Measurements from ENCODE around the gene MMP10. TPM values are rescaled to one million over a fixed set of nuclear protein-coding genes. Genes with fewer than 3 reads are reported as not detected.
A peak's percentile ranks its signal among the peaks of the same experiment; 100 is the strongest.

Gene MMP10
- polyA plus RNA-seq, 3 donors, result not detected

DNA sequence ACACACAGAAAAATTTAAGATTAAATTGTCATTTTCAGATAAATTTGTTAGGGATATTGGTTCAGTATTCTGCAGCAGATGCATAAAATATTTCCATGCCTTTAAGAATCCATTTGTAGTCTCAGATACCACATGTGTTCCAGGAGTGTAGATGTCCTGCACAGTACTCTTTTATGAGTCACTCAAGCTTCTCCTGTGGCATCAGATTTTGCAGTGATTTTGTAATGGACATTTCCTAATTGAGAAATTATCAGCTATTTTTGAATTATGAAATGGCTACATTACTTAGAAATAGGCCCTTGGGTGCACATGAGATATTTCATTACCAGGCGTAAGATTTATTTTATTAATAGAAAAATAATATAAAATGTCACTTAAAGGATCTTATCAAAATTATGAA, 44.1 kb upstream of the MMP10 start:
- peaks cover 0 to 11% (median 2%) of the 10 kb centered on the region in 7 donors for H3K9me3 Mint-ChIP-seq
- peaks cover 2 to 6% (median 4%) of the 10 kb centered on the region in 3 donors for H3K27me3 Mint-ChIP-seq (ENCODE audit: low read depth in 3 of 3)
- no peak overlapping the region for H3K27ac Mint-ChIP-seq
- intact Hi-C loops (cut with micrococcal nuclease), result no loop called here
- peaks cover 2 to 4% of the 10 kb centered on the region in 2 donors for H3K27me3 ChIP-seq (ENCODE audit: control insufficient read depth in 2 of 2, insufficient read depth in 2 of 2, low read length in 2 of 2)
- WGBS (ENCODE audit: insufficient coverage), result no CpG with 5 or more reads among the region's 1 CpG
- H3K36me3 ChIP-seq (replicated peaks in 1 of 2; ENCODE audit: control insufficient read depth in 1 of 2, insufficient read depth in 2 of 2, low read length in 2 of 2), result no peaks in the 10 kb centered on the region
- TF ChIP-seq, protein P1, sequence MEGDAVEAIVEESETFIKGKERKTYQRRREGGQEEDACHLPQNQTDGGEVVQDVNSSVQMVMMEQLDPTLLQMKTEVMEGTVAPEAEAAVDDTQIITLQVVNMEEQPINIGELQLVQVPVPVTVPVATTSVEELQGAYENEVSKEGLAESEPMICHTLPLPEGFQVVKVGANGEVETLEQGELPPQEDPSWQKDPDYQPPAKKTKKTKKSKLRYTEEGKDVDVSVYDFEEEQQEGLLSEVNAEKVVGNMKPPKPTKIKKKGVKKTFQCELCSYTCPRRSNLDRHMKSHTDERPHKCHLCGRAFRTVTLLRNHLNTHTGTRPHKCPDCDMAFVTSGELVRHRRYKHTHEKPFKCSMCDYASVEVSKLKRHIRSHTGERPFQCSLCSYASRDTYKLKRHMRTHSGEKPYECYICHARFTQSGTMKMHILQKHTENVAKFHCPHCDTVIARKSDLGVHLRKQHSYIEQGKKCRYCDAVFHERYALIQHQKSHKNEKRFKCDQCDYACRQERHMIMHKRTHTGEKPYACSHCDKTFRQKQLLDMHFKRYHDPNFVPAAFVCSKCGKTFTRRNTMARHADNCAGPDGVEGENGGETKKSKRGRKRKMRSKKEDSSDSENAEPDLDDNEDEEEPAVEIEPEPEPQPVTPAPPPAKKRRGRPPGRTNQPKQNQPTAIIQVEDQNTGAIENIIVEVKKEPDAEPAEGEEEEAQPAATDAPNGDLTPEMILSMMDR (IDR thresholded peaks at IDR 0.05), result no peak
- H3K4me2 ChIP-seq (replicated peaks; ENCODE audit: extremely low read depth, low read length, poor library complexity, severe bottlenecking), result no peak overlapping the region
- H4K20me1 ChIP-seq (ENCODE audit: insufficient read depth, low read length), result no peaks in the 10 kb centered on the region
- no peak overlapping the region for H3K9ac ChIP-seq (ENCODE audit: insufficient read depth, low read length, poor library complexity, severe bottlenecking)
- no peak overlapping the region for H3K27ac ChIP-seq (ENCODE audit: low read depth in 1 of 2, low read length in 2 of 2)
- H3K79me2 ChIP-seq (ENCODE audit: insufficient read depth, low read length), result no peaks in the 10 kb centered on the region
- H3K4me3 ChIP-seq (replicated peaks in 1 of 3; ENCODE audit: low read depth in 2 of 3, low read length in 3 of 3), result no peak overlapping the region
- H2AFZ ChIP-seq (ENCODE audit: insufficient read depth, low read depth, low read length, poor library complexity, severe bottlenecking), result no peak overlapping the region
- peak in 1 of 3 donors; percentile 10 for DNase-seq
- H3K4me3 Mint-ChIP-seq, result no peak overlapping the region
- H3K4me1 ChIP-seq (ENCODE audit: control insufficient read depth in 1 of 2, insufficient read depth in 2 of 2, low read length in 2 of 2), result no peaks in the 10 kb centered on the region
- H3K36me3 Mint-ChIP-seq, result no peaks in the 10 kb centered on the region
- peaks cover 0 to 7% of the 10 kb centered on the region in 2 donors for H3K9me3 ChIP-seq (replicated peaks in 1 of 2; ENCODE audit: control insufficient read depth in 1 of 2, insufficient read depth in 1 of 2, low read length in 2 of 2)
- peaks cover 5% of the 10 kb centered on the region for H3K4me1 Mint-ChIP-seq

DNA sequence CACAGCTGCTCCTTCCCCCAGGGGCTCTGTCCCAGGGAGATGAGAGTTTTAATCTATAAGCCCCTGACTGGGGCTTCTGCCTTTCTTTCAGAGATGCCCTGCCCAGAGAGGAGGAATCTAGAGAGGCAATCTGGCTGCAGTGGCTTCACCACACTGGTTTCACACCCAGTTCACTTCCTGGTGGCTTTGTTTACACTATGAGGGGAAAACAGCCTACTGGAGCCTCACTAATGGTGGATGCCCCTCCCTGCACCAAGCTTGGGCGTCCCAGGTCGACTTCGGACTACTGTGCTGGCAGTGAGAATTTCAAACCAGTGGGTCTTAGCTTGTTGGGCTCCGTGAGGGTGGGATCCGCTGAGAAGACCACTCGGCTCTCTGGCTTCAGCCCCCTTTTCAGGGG, 39.1 kb upstream of the MMP10 start:
- TF ChIP-seq, protein P1 (IDR thresholded peaks at IDR 0.05), result no peak
- Histone ChIP-seq H2AFZ (ENCODE audit: insufficient read depth, low read depth, low read length, poor library complexity, severe bottlenecking) (no peak overlapping the region), H4K20me1 (ENCODE audit: insufficient read depth, low read length) (no peaks in the 10 kb centered on the region), H3K9me3 (replicated peaks in 1 of 2; ENCODE audit: control insufficient read depth in 1 of 2, insufficient read depth in 1 of 2, low read length in 2 of 2) (no peaks in the 10 kb centered on the region), H3K9ac (ENCODE audit: insufficient read depth, low read length, poor library complexity, severe bottlenecking) (no peak overlapping the region), H3K36me3 (replicated peaks in 1 of 2; ENCODE audit: control insufficient read depth in 1 of 2, insufficient read depth in 2 of 2, low read length in 2 of 2) (no peaks in the 10 kb centered on the region), H3K27ac (ENCODE audit: low read depth in 1 of 2, low read length in 2 of 2) (no peak overlapping the region), H3K4me3 (replicated peaks in 1 of 3; ENCODE audit: low read depth in 2 of 3, low read length in 3 of 3) (no peak overlapping the region), H3K79me2 (ENCODE audit: insufficient read depth, low read length) (no peaks in the 10 kb centered on the region), H3K4me2 (replicated peaks; ENCODE audit: extremely low read depth, low read length, poor library complexity, severe bottlenecking) (no peak overlapping the region), H3K4me1 (ENCODE audit: control insufficient read depth in 1 of 2, insufficient read depth in 2 of 2, low read length in 2 of 2) (no peaks in the 10 kb centered on the region), H3K27me3 (ENCODE audit: control insufficient read depth in 2 of 2, insufficient read depth in 2 of 2, low read length in 2 of 2) (no peaks in the 10 kb centered on the region)
- H3K4me3 Mint-ChIP-seq, result no peak overlapping the region
- H3K9me3 Mint-ChIP-seq, result peaks cover 0 to 13% (median 6%) of the 10 kb centered on the region in 7 donors
- H3K27ac Mint-ChIP-seq, result no peak overlapping the region
- intact Hi-C loops (cut with micrococcal nuclease), result no loop called here
- DNase-seq, result no peak
- 84% methylated on average over 5 of the region's 6 CpGs for WGBS (ENCODE audit: insufficient coverage)
- peaks cover 4 to 5% (median 4%) of the 10 kb centered on the region in 3 donors for H3K27me3 Mint-ChIP-seq (ENCODE audit: low read depth in 3 of 3)
- no peaks in the 10 kb centered on the region for H3K36me3 Mint-ChIP-seq
- peaks cover 3% of the 10 kb centered on the region for H3K4me1 Mint-ChIP-seq

All from CD14-positive monocyte (primary cell).